Right lobe of liver (tissue), 6 donors: Measurements from ENCODE around the gene PTPN9. TPM values are rescaled to one million over a fixed set of nuclear protein-coding genes. Genes with fewer than 3 reads are reported as not detected.

Experiments
- ATAC-seq, 4 donors: fragments of 200-7000 bp; cut with Tn5 transposase; one replicate each; pipeline ENCODE4 v1.9.1; 2020; ENCODE audit warnings: mild to moderate bottlenecking in 4 of 4, moderate library complexity in 4 of 4
- DNase-seq, 3 donors: peaks; one replicate each; pipeline ENCODE4 v3.0.0-alpha.2; 2020
- H3K27ac ChIP-seq, 3 donors: fragments of 200-600 bp; one replicate each; pipeline ENCODE4 v1.8.0; 2022
- H3K27me3 ChIP-seq, 2 donors: fragments of 200-600 bp; one replicate each; pipeline ENCODE4 v1.8.0; 2022
- H3K36me3 ChIP-seq, 4 donors: fragments of 200-600 bp; sonication (generic) in 1 of 4; one replicate each; pipeline versions ENCODE4 v1.5.1 to v1.8.0; 2017 to 2022; ENCODE audit warnings: control low read depth in 1 of 4
- H3K4me1 ChIP-seq, 4 donors: fragments of 200-600 bp; sonication (generic) in 1 of 4; one replicate each; pipeline versions ENCODE4 v1.5.1 to v1.8.0; 2017 to 2022; ENCODE audit warnings: control low read depth in 1 of 4
- H3K4me3 ChIP-seq, 3 donors: fragments of 200-600 bp; one replicate each; pipeline ENCODE4 v1.8.0; 2022
- H3K9me3 ChIP-seq, 4 donors: fragments of 200-600 bp; sonication (generic) in 1 of 4; one replicate each; pipeline versions ENCODE4 v1.5.1 to v1.8.0; 2017 to 2022; ENCODE audit warnings: control low read depth in 1 of 4
- CTCF ChIP-seq, 4 donors: fragments of 200-600 bp in 3 of 4; fragments of 450-650 bp in 1 of 4; IDR thresholded peaks; one replicate each; pipeline versions ENCODE4 v1.5.1 to v1.8.0; 2016 to 2022; ENCODE audit warnings: antibody characterized with exemption in 4 of 4, mild to moderate bottlenecking in 2 of 4
- POLR2A ChIP-seq: fragments of 450-650 bp; IDR thresholded peaks from one replicate; pipeline ENCODE4 v1.6.1; 2017; ENCODE audit warnings: antibody characterized with exemption, mild to moderate bottlenecking
- WGBS: methylation state at CpG from one replicate; pipeline ENCODE4 v1.1.6; 2018; ENCODE audit warnings: low coverage, low lambda C conversion rate; ENCODE audit not compliant: insufficient coverage; ENCODE audit errors: missing lambda C conversion rate; 5-methylcytosine and 5-hydroxymethylcytosine counted together
- intact Hi-C, 2 donors: fragments of 100-400 bp; cut with DNase I; formaldehyde crosslinking; loops; one replicate each; pipeline versions ENCODE4 v1.11.2 to v1.14.1; 2022
- total RNA-seq, 6 experiments: library from RNA; depleted of rRNA in 2 of 6; stranded (reverse); fragments of >200 nt in 2 of 6; fragmentation: NEBNext Ultra II Directional in 3 of 6; extraction: Animal tissue kit (Norgen Biotek cat#: 25700) in 3 of 6; gene quantifications; one replicate each; pipeline versions ENCODE4 v1.1.0 to v1.2.4, GENCODE V29; 2016 to 2023
- donor health status: DM: no; HTN: yes; CAD: no.
- donor health status: DM: no; HTN: no; CAD: no.
- donor health status: DM: no; HTN: no; CAD: no.
- donor health status: DM: no; HTN: yes; CAD: no.
- donor health status: DM: no; HTN: yes; CAD: no.

The PTPN9 gene
- total RNA-seq, 6 experiments from 2014 or later: 7.6 to 15.4 (median 10.0) TPM

GRCh38 chr15:75437721-75438120 is 141.4 kb downstream of the PTPN9 start:
- Histone ChIP-seq H3K4me1 (no peaks in the 10 kb centered on the region), H3K9me3 (no peaks in the 10 kb centered on the region), H3K27me3 (no peaks in the 10 kb centered on the region), H3K36me3 (peaks cover 0 to 6% (median 2%) of the 10 kb centered on the region in 4 donors), H3K27ac (no peak overlapping the region), H3K4me3 (no peak overlapping the region)
- ATAC-seq (no peak), DNase-seq (peak in 1 of 3 donors; percentile 28)
- no peak for TF ChIP-seq POLR2A
- no peak for TF ChIP-seq CTCF (IDR thresholded peaks at IDR 0.05)
- 94% methylated on average over 4 of the region's 4 CpGs for WGBS
- intact Hi-C loops: no loop called here

- no peak for TF ChIP-seq CTCF (IDR thresholded peaks at IDR 0.05)
- TF ChIP-seq POLR2A: no peak
- WGBS: 77% methylated on average over 5 of the region's 5 CpGs
Observed at GRCh38 chr15:75436881-75437280, 142.2 kb downstream of the PTPN9 start.

GRCh38 chr15:75431682-75432081 is 147.4 kb downstream of the PTPN9 start:
- WGBS: 53% methylated on average over 1 of the region's 1 CpG
- H3K27me3 ChIP-seq: no peaks in the 10 kb centered on the region
- no peak overlapping the region for H3K4me3 ChIP-seq
- intact Hi-C loops: no loop called here
- no peak for TF ChIP-seq POLR2A
- no peak for TF ChIP-seq CTCF (IDR thresholded peaks at IDR 0.05)
- H3K36me3 ChIP-seq: peaks cover 0 to 28% (median 15%) of the 10 kb centered on the region in 4 donors
- H3K4me1 ChIP-seq: no peaks in the 10 kb centered on the region
- no peak for DNase-seq
- H3K27ac ChIP-seq: no peak overlapping the region
- no peak for ATAC-seq
- no peaks in the 10 kb centered on the region for H3K9me3 ChIP-seq

More at GRCh38 chr15:75436881-75437280, 142.2 kb downstream of the PTPN9 start:
- H3K4me1 ChIP-seq: no peaks in the 10 kb centered on the region
- ATAC-seq: no peak
- intact Hi-C loops: no loop called here
- no peaks in the 10 kb centered on the region for H3K9me3 ChIP-seq
- H3K4me3 ChIP-seq: no peak overlapping the region
- no peak for DNase-seq
- H3K27ac ChIP-seq: no peak overlapping the region
- no peaks in the 10 kb centered on the region for H3K27me3 ChIP-seq
- H3K36me3 ChIP-seq: peaks cover 0 to 6% (median 2%) of the 10 kb centered on the region in 4 donors

DNA sequence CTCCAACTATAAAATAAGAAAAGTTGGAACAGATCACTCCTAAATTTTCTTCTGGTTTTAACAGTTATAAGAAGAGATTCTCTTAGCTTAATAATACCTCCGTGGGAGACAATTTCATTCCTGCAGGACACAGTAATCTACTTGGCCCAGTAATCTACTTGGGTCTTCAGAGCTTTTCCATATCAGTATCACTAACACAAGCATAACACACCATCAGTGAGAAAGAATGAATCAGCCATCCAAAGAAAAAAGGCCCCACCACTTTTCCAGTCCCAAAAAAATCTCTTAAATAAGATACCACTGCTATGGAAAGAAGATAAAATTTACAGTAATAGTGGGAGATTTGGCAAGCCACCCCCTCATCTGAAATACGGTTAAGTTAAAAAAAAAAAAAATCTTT is 147.8 kb downstream of the PTPN9 start:
- Histone ChIP-seq H3K9me3 (no peaks in the 10 kb centered on the region), H3K27me3 (no peaks in the 10 kb centered on the region), H3K4me1 (no peaks in the 10 kb centered on the region), H3K4me3 (no peak overlapping the region), H3K27ac (no peak overlapping the region), H3K36me3 (peaks cover 0 to 28% (median 15%) of the 10 kb centered on the region in 4 donors)
- DNase-seq: no peak
- TF ChIP-seq CTCF (IDR thresholded peaks at IDR 0.05) (no peak), POLR2A (no peak)
- ATAC-seq: no peak
- intact Hi-C loops: no loop called here
- WGBS: 72% methylated on average over 2 of the region's 2 CpGs

GRCh38 chr15:75430259-75430658 is 148.9 kb downstream of the PTPN9 start:
- TF ChIP-seq CTCF (IDR thresholded peaks at IDR 0.05) (no peak), POLR2A (no peak)
- intact Hi-C loops: no loop called here
- Histone ChIP-seq H3K27me3 (no peaks in the 10 kb centered on the region), H3K36me3 (peaks cover 0 to 22% (median 13%) of the 10 kb centered on the region in 4 donors), H3K27ac (no peak overlapping the region), H3K4me3 (no peak overlapping the region), H3K9me3 (no peaks in the 10 kb centered on the region), H3K4me1 (no peaks in the 10 kb centered on the region)
- ATAC-seq (no peak), DNase-seq (no peak)
- WGBS: 100% methylated on average over 1 of the region's 7 CpGs
